GM19463 (cell line): ENCODE measurements around the gene BRS3.
"Not testable (repeated sequence)": the region's sequence is repeated elsewhere in the genome, so short reads cannot be mapped to it uniquely, and the experiment has no call there.

Experiments
- ATAC-seq: cut with Tn5 transposase; IDR thresholded peaks from one replicate; pipeline ENCODE4 v1.9.1; 2021; ENCODE audit warnings: mild to moderate bottlenecking, moderate library complexity; ENCODE audit not compliant: unreplicated experiment

BRS3 gene

GRCh38 chrX:136487647-136488046, at the start of gene BRS3:
Gene BRS3, plus strand, starts transcription at chrX:136487947. Its CDS starts 168 bp downstream, at chrX:136488115.
- ATAC-seq: no peak

DNA sequence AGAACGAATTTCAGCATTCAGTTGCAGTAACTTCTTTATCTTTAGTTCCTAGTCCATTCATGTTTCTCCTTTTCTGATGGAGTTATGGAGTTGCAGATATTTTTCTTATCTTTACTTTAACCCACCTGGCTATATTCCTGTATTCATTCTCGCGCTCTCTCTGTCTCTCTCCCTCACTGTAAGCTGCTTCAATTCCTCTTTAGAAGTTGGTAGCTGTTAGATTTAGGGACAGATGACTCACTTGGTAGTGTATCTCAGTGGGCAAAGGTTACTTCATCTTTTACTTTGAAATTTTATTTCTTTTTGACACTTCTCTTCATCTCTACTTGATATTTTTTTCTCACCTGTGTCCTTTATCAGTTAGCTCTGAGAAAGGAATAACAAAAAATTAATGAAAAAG, 49.6 kb upstream of the BRS3 start:
- no peak for ATAC-seq

- ATAC-seq: not testable (repeated sequence)
These were observed 42.1 kb upstream of the BRS3 start for GRCh38 chrX:136445674-136446073.

DNA sequence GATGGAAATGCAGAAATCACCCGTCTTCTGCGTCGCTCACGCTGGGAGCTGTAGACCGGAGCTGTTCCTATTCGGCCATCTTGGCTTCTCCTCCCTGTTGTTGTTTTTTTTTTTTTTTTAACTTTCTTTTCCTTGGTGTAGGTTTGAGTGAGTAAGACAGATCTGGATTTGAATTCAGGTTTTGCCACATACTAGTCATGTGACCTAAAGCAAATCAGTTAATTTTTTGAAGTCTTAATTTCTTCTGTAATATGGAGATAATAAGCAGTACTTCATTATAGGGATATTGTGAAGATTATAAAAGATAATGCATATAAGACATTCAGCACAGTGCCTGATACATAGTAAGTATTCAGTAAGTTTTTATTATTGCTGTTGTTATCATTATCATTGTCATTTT, 41.5 kb upstream of the BRS3 start:
- no peak for ATAC-seq

DNA sequence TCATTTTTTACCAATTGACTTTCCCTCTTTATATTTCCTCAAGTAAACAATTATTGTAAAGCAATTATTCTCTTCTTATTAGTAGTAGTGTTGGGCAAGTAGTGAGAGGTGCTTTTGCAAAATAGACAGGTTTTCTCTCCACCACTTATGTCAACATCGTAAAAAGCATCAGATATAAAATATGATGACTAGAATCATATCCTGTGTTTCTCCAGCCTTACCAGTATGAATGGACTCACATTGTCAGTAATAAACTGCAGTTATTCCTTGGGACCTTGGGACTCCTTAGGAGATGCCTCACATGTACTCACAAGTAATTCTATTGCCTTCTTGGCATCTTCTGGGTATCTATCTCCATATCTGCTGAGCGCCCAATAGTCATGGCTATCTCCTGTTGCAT, 40.4 kb upstream of the BRS3 start:
- no peak for ATAC-seq

GRCh38 chrX:136447968-136448367, 39.8 kb upstream of the BRS3 start:
- no peak for ATAC-seq

DNA sequence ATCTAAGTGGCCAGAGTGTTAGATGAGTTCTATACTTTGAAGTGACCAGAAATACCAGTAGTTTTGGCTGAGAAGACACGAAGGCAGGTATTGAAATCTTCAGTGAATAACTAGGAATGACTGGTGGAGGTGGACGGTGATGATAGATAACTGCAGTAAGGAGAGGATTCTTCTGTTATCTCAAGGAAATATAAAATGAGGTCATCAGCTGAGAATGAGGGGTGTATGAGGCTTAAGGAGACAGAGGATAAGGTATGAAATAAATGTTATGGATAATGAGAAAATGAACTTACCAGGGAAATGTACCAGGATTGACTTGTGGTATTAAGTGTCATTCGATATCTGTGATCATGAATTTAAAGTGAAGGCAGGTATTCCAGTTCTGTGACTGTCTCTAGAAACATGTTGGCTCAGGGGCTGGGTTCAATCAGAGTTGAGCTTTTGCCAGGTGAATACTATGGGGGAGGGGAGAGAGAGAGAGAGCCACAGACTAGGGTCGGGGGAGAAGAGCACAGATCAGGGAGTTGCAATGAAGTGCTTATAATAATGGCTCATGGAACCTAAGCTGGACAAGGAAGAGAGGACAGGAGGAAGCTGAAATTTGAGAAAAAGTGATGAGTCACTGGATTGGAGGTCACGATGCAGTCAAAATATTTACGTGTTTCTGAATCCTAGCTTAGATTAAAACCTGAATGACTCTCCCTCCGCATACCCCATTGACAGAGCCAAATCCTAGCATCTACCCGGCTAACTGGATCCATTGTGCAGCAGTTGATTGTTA, 37.5 kb upstream of the BRS3 start:
- ATAC-seq: no peak

GRCh38 chrX:136452614-136453013, 35.1 kb upstream of the BRS3 start:
- no peak for ATAC-seq

DNA sequence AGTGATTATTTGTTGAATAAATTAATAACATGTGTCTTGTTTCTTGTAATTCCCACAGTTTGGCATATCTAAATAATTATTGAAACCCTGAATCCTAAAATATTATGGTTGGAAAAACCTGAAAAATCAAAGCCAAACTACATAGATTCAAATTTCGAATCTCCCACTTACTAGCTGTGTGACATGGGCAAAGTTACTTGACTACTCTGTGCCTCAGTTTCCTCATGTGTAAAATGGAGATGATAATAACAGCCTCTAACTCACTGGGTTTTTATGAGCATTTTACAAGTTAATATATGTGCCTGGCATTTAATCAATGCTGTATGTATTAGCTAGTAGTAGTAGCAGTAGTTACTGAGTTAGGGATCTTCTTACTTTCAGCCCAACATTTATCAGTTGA, 34.6 kb upstream of the BRS3 start:
- ATAC-seq: no peak

DNA sequence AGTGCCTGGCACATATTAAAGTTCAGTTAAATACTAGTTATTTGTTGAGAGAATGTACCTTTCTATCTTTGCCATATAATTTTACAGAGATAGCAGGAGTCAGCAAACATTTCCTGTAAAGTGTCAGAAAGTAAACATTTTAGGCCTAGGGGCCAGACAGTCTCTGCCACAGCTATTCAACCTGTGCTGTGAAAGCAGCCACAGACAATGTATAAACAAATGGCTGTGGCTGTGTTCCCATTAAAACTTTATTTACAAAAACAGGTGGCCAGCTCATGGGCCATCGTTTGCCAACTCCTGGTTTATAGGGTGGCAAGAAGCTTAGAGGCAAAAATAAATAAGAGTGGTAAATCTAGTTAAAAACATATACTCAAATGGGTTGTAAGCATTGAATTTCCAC, 34.0 kb upstream of the BRS3 start:
- ATAC-seq: no peak

- ATAC-seq: no peak
These were observed 31.6 kb upstream of the BRS3 start for GRCh38 chrX:136456133-136456532.

- no peak for ATAC-seq
These were observed 30.3 kb upstream of the BRS3 start for GRCh38 chrX:136457303-136457917.

DNA sequence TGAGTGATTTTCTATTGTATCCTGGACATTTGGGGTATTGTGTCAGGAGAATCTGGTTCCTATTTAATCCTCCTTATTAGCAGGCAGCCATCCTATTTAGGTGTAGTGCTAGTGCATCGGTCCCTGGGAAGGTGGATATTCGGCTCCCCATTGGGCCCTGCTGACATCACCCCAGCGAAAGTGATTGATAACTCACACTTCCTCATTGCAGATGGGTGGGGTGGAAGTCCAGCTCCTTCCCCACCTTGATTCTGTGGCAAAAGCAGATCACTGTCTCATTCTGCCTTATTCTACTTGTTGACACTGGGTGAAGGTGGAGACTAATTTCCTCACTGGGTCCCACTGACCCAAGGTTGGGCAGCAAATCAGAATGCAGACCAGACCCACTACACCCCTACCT, 23.2 kb upstream of the BRS3 start:
- no peak for ATAC-seq

DNA sequence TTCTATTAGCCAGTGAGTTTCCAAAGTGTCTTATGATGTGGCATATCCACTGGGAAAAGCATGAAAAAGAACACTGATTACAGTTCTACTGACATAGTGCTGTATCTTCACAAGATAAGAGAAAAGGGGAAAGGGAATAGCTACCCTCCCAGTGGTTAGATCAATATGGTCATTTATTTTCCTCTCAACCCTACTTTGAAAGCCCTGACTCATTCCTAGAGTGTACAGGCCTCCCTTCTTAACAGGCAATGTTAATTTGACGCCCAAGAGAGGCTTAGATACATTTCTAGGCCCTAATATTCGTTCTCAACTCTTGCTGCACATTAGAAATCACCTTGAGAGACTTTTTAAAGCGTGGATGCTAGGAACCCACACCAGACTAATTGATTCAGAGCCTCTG, 20.4 kb upstream of the BRS3 start:
- no peak for ATAC-seq

DNA sequence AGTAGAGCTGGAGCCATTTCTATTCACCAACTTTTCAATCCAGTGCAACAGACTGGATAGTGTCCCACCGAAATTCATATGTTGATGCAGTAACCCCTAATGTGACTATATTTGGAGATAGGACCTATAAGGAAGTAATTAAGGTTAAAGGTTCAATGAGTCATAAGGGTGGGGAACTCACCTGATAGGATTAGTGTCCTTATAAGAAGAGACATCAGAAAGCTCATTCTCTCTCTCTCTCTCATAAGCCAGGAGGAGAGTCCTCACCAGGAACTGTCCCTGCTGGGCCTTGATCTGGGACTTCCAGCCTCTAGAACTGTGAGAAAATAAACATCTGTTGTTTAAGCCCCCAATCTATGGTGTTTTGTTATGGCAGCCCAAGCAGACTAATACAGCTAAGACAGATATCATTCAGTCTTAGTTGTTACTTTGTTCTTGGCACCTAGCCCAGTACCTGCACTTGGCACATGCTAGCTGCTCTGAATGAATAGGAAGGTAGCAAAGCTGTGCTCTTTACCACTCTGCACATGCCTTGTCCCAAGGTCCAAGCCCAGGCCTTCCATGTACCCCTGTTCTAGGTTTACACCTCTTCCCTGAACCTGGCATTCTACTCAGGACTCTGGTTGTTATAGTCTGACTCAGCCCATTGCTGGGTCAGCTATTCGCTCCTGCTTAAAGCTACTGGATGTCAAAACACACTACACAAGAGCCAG, 19.2 kb upstream of the BRS3 start:
- ATAC-seq: no peak

DNA sequence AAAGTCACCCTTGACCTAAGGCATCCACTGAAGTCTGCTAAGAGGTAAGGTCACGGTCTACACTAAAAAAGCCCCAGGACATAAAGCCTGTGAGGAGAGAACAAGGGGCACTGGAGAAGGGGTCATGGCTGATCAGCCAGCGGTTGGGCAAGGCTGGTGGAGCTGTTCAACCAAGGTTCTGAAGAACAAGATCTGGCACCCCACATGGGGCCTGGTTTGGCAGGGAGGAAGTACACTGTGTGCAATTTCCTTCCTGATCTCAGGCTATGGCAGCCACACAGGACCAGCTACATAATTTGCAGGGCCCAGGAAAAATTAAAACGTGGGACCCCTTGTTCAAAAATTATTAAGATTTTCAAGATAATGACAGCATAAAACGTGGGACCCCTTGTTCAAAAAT, 14.1 kb upstream of the BRS3 start:
- no peak for ATAC-seq

DNA sequence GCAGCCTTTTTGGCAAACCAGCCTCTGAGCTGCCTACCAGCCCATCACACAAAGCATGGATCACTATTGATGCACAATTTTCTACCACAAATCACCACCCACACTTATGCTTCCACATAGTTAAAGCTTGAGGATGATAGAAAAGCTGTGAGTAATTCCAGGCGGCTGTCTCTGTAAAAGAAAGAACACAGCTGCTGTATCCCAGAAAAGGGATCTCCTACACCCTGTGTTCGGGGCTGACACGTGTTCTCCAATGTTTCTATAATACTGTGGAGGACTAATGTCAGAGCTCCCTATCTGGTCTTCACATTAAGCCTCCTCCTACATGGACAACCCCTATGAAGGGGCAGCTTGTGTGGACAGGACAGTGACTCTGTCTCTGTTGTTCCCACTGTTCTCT, 12.5 kb upstream of the BRS3 start:
- no peak for ATAC-seq

DNA sequence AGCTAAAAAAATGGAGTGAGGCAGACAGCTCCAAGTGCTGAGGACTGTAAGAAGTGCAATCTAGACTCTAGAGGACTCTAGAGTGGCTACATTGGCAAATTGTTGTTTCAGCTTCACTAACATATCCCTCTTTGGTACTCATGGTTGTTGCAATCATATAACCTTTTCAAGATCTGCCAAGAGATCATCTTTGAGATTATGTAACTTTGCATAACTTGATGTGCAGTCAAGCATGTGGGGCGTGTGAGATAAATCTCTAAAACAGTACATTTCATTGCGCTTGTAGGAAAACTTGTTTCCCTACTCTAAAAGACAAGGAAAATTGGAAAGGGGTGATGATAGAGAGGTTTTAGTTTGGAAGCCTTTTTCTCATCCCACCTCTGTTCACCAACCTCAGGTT, 11.2 kb upstream of the BRS3 start:
- no peak for ATAC-seq

DNA sequence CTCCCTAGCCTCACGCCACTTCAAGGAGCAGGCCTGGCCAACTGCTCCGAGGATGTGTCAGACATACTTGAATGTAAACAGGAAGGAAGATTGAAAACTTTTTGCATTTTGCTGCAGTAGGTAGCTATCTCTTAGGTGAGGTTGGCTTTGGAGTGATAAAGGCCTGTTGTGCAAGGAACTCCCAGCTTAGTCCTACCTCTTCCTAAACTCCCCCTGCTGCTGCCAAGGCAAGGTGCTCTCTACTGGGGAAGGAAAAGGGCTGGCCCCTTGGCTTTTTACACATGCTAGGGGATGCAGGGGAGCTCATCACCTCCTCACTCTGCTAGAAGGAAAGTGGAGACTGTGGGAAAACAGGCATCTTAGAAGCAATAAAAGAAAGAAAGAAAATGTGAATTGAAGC, 10.7 kb upstream of the BRS3 start:
- no peak for ATAC-seq

- no peak for ATAC-seq
These were observed 7.4 kb upstream of the BRS3 start for GRCh38 chrX:136480383-136480782.

GRCh38 chrX:136488706-136489105, 959 bp downstream of the BRS3 start:
- ATAC-seq: no peak

DNA sequence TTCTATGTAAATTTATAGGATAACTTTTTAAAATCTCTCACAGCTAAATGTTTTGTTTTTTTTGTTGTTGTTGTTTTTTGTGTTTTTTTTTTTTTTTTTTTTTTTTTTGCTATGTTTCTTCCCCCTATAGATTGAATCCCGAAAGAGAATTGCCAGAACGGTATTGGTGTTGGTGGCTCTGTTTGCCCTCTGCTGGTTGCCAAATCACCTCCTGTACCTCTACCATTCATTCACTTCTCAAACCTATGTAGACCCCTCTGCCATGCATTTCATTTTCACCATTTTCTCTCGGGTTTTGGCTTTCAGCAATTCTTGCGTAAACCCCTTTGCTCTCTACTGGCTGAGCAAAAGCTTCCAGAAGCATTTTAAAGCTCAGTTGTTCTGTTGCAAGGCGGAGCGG, 4.1 kb downstream of the BRS3 start:
- no peak for ATAC-seq
